K562 (cell line): ENCODE measurements around the gene MRPL11. TPM values are rescaled to one million over a fixed set of nuclear protein-coding genes. Genes with fewer than 3 reads are reported as not detected.

Source experiments
- ATF2 ChIP-seq: sonication (generic); formaldehyde crosslinking; IDR thresholded peaks from 2 replicates; pipeline ENCODE4 v1.8.1; 2022; ENCODE audit warnings: missing genetic modification reagents
- CBX8 ChIP-seq: fragments of 200-600 bp; sonication (generic); IDR thresholded peaks from 2 replicates; pipeline ENCODE4 v1.6.1; 2012; ENCODE audit warnings: borderline replicate concordance, mixed run types, low read depth, mild to moderate bottlenecking, moderate library complexity, mixed read lengths, low read length, control low read depth, inconsistent platforms; ENCODE audit not compliant: poor library complexity, severe bottlenecking; ENCODE audit errors: extremely low read depth
- EHMT2 ChIP-seq: fragments of 450-650 bp; IDR thresholded peaks from 2 replicates; pipeline ENCODE4 v1.6.1; 2018; ENCODE audit warnings: antibody characterized with exemption
- FOXK1 ChIP-seq: sonication (generic); formaldehyde crosslinking; IDR thresholded peaks from 2 replicates; pipeline ENCODE4 v1.8.0; 2022; ENCODE audit warnings: missing genetic modification reagents, mild to moderate bottlenecking, borderline replicate concordance
- FOXP1 ChIP-seq: sonication (generic); formaldehyde crosslinking; IDR thresholded peaks from 2 replicates; pipeline ENCODE4 v1.8.0; 2022; ENCODE audit warnings: mild to moderate bottlenecking, missing genetic modification reagents
- HMGN3 ChIP-seq: IDR thresholded peaks from 2 replicates; pipeline ENCODE4 v1.6.1; 2011; ENCODE audit warnings: borderline replicate concordance, low read depth, mild to moderate bottlenecking, mixed read lengths, low read length; ENCODE audit not compliant: insufficient read length; ENCODE audit errors: extremely low read depth
- MEF2A ChIP-seq: IDR thresholded peaks from 2 replicates; pipeline ENCODE4 v1.6.1; 2011; ENCODE audit warnings: low read depth, mild to moderate bottlenecking, low read length, moderate library complexity; ENCODE audit not compliant: control insufficient read depth
- NCOR1 ChIP-seq: fragments of 450-650 bp; IDR thresholded peaks from 2 replicates; pipeline ENCODE4 v1.6.1; 2016; ENCODE audit warnings: mild to moderate bottlenecking, moderate library complexity
- NFE2L1 ChIP-seq: fragments of 450-650 bp; IDR thresholded peaks from 2 replicates; pipeline ENCODE4 v1.6.1; 2016; ENCODE audit warnings: missing genetic modification characterization, low read depth, mild to moderate bottlenecking, missing compliant biosample characterization, moderate library complexity, borderline replicate concordance
- NRF1 ChIP-seq, 2 experiments: fragments of 450-650 bp; IDR thresholded peaks in 1 of 2; conservative IDR thresholded peaks in 1 of 2; 2 replicates each; pipeline ENCODE4 v1.6.1; 2014; ENCODE audit warnings: mild to moderate bottlenecking in 2 of 2
- PPARD ChIP-seq: fragments of 250-450 bp; sonication (Bioruptor Pico); IDR thresholded peaks from 2 replicates; pipeline ENCODE4 v1.8.0; 2022; ENCODE audit warnings: inconsistent platforms, mild to moderate bottlenecking, moderate library complexity
- PRDM10 ChIP-seq: fragments of 450-650 bp; IDR thresholded peaks from 2 replicates; pipeline ENCODE4 v1.6.1; 2018; ENCODE audit not compliant: partially characterized antibody
- PYGO2 ChIP-seq: fragments of 450-650 bp; IDR thresholded peaks from 2 replicates; pipeline ENCODE4 v1.6.1; 2016; ENCODE audit warnings: mild to moderate bottlenecking, missing genetic modification characterization, moderate library complexity, missing compliant biosample characterization
- RBBP5 ChIP-seq: fragments of 200-600 bp; sonication (generic); IDR thresholded peaks from 2 replicates; pipeline ENCODE4 v1.6.1; 2012; ENCODE audit warnings: borderline replicate concordance, mild to moderate bottlenecking, low read length, control low read depth, inconsistent platforms; ENCODE audit not compliant: insufficient read depth, poor library complexity, severe bottlenecking
- RBM22 ChIP-seq: fragments of 200-400 bp; formaldehyde crosslinking; IDR thresholded peaks from 2 replicates; pipeline ENCODE4 v1.6.1; 2018; ENCODE audit warnings: low read length, low read depth; ENCODE audit not compliant: poor library complexity, severe bottlenecking
- RFX5 ChIP-seq: IDR thresholded peaks from 2 replicates; pipeline ENCODE4 v1.6.1; 2011; ENCODE audit warnings: low read depth, mild to moderate bottlenecking, improper control_type of control experiment, low read length
- SRSF9 ChIP-seq: fragments of 200-400 bp; formaldehyde crosslinking; IDR thresholded peaks from 2 replicates; pipeline ENCODE4 v1.6.1; 2017; ENCODE audit warnings: low read depth, low read length, borderline replicate concordance
- TBL1XR1 ChIP-seq, 2 experiments: IDR thresholded peaks; 2 replicates each; pipeline ENCODE4 v1.6.1; 2012; ENCODE audit warnings: improper control_type of control experiment in 2 of 2, low read length in 2 of 2, mild to moderate bottlenecking in 1 of 2
- ZNF830 ChIP-seq: fragments of 250-450 bp; sonication (Bioruptor Pico); IDR thresholded peaks from 2 replicates; pipeline ENCODE4 v1.5.0; 2021; ENCODE audit warnings: mild to moderate bottlenecking
- polyA plus RNA-seq, 8 experiments: library from polyadenylated mRNA; depleted of rRNA in 4 of 8; stranded (reverse) in 5 of 8; unstranded in 3 of 8; fragments of >200 nt; fragmentation: Nextera tagmentation in 2 of 8; fragmentation: Illumina TruSeq in 1 of 8; extraction: Ambion mirVana in 2 of 8; extraction: Trizol in 1 of 8; gene quantifications; 2 replicates each; pipeline versions ENCODE4 v1.2.1 to v1.2.3, GENCODE V29; 2011 to 2014; ENCODE audit warnings: inconsistent platforms in 1 of 8, missing spikeins in 1 of 8
- total RNA-seq, 7 experiments: library from RNA; depleted of rRNA in 6 of 7; stranded (reverse); fragments of >200 nt in 6 of 7; fragmentation: Illumina TruSeq in 2 of 7; extraction: Trizol in 2 of 7; gene quantifications; 2 replicates each; pipeline versions ENCODE4 v1.2.1 to v1.2.3, GENCODE V29; 2011 to 2021; ENCODE audit warnings: low replicate concordance in 1 of 7
- TF ChIP-seq, protein P1 (sequence below), 2 experiments: fragments of 450-650 bp; IDR thresholded peaks; 2 replicates each; pipeline ENCODE4 v1.6.1; 2016

MRPL11 gene
- total and polyA plus RNA-seq, 9 of the 15 experiments (the other 6 are each of a cell fraction or from before 2014, with no cell fraction given) = 33.0 to 173 (median 91.9) TPM

- no peak for TF ChIP-seq PYGO2 (tag)
- TF ChIP-seq CBX8 = no peak
- TF ChIP-seq NRF1 (conservative IDR thresholded peaks at IDR 0.05 in 1 of 2, IDR thresholded peaks at IDR 0.05 in 1 of 2) = peak; percentile 38 to 45; a peak in 2 of 4 replicates
- no peak for TF ChIP-seq EHMT2
- TF ChIP-seq FOXP1 = 0 out of 2 replicates have a peak, but pooled peaks have one; percentile 23
- no peak for TF ChIP-seq MEF2A
- TF ChIP-seq RBM22 = no peak
- no peak for TF ChIP-seq ATF2 (CRISPR knock-in tag)
- TF ChIP-seq NCOR1 = no peak
- TF ChIP-seq FOXK1 (CRISPR knock-in tag) = no peak
- no peak for TF ChIP-seq PPARD (CRISPR knock-in tag)
- TF ChIP-seq, protein P1, sequence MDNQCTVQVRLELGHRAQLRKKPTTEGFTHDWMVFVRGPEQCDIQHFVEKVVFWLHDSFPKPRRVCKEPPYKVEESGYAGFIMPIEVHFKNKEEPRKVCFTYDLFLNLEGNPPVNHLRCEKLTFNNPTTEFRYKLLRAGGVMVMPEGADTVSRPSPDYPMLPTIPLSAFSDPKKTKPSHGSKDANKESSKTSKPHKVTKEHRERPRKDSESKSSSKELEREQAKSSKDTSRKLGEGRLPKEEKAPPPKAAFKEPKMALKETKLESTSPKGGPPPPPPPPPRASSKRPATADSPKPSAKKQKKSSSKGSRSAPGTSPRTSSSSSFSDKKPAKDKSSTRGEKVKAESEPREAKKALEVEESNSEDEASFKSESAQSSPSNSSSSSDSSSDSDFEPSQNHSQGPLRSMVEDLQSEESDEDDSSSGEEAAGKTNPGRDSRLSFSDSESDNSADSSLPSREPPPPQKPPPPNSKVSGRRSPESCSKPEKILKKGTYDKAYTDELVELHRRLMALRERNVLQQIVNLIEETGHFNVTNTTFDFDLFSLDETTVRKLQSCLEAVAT (IDR thresholded peaks at IDR 0.05) = no peak
- no peak for TF ChIP-seq NFE2L1 (tag)
- no peak for TF ChIP-seq RFX5
- peak; percentile 23 for TF ChIP-seq HMGN3
- peak; percentile 42 for TF ChIP-seq RBBP5
- TF ChIP-seq TBL1XR1 (IDR thresholded peaks at IDR 0.05; ENCODE audit: low read length in 2 of 2) = no peak
- no peak for TF ChIP-seq ZNF830
- TF ChIP-seq SRSF9 = no peak
- TF ChIP-seq PRDM10 = no peak
Measured at GRCh38 chr11:66467034-66467659, 28.5 kb upstream of the MRPL11 start (continued).
